ENCODE results near the gene RPN2. TPM values are rescaled to one million over a fixed set of nuclear protein-coding genes. Genes with fewer than 3 reads are reported as not detected.

Gene RPN2
- total RNA-seq, 1 experiment from 2014 or later = 234 TPM

DNA sequence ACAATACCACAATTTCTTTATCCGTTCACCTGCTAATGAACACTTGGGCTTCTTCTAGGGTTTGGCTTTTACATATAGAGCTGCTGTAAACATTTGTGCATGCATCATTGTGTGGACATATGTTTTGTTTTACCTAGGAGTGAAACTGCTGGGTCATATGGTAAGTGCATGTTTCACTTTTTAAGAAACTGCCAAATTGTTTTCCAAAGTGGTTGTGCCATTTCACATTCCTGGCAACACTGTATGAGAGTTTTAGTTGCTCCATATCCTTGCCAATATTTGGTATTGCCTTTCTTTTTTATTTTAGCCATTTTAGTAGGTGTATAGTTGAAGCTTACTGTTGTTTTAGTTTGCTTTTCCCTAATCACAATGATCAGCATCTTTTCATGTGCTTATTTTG, 14.1 kb upstream of the RPN2 start:
- WGBS (ENCODE audit: extremely low coverage, insufficient read length, low lambda C conversion rate) = no CpG with 5 or more reads among the region's 1 CpG
- no peak overlapping the region for H2BK15ac ChIP-seq (ENCODE audit: low read depth, low read length)
- H3K23me2 ChIP-seq (ENCODE audit: insufficient read length, low read depth, low read length, poor library complexity, severe bottlenecking) = no peaks in the 10 kb centered on the region
- Mint-ChIP-seq H3K9me3 (no peaks in the 10 kb centered on the region; a peak in 1 of 5 replicates), H3K27ac (no peak overlapping the region), H3K27me3 (ENCODE audit: low read depth) (peaks cover 8% of the 10 kb centered on the region), H3K4me1 (no peaks in the 10 kb centered on the region; a peak in 2 of 4 replicates), H3K4me3 (no peak overlapping the region), H3K36me3 (ENCODE audit: insufficient read depth in 1 of 3, low read depth in 3 of 3) (no peaks in the 10 kb centered on the region)
- no peak overlapping the region for H3T11ph ChIP-seq (ENCODE audit: low read length)
- no peak overlapping the region for H3K23ac ChIP-seq (ENCODE audit: insufficient read length, low read depth, low read length)
- H2BK120ac ChIP-seq (ENCODE audit: low read depth, low read length, poor library complexity, severe bottlenecking) = no peak overlapping the region
- no peaks in the 10 kb centered on the region for H3K27me3 ChIP-seq (ENCODE audit: insufficient read depth, low read length)
- no peak overlapping the region for H2BK20ac ChIP-seq (ENCODE audit: low read depth, low read length, poor library complexity, severe bottlenecking)
- H2AFZ ChIP-seq (ENCODE audit: low read length) = no peak overlapping the region
- no peak overlapping the region for H2BK5ac ChIP-seq (ENCODE audit: insufficient read length, low read length)
- no peak overlapping the region for H3K18ac ChIP-seq (ENCODE audit: insufficient read length, low read depth, low read length)
- no peak overlapping the region for H3K14ac ChIP-seq (ENCODE audit: insufficient read depth, low read length)
- no peak overlapping the region for H3K27ac ChIP-seq (ENCODE audit: insufficient read length, low read depth, low read length)
- H3K79me1 ChIP-seq (ENCODE audit: insufficient read depth, low read depth, low read length, poor library complexity, severe bottlenecking) = no peaks in the 10 kb centered on the region
- H3K4ac ChIP-seq (ENCODE audit: low read depth, low read length) = no peak overlapping the region
- TF ChIP-seq, protein P1, sequence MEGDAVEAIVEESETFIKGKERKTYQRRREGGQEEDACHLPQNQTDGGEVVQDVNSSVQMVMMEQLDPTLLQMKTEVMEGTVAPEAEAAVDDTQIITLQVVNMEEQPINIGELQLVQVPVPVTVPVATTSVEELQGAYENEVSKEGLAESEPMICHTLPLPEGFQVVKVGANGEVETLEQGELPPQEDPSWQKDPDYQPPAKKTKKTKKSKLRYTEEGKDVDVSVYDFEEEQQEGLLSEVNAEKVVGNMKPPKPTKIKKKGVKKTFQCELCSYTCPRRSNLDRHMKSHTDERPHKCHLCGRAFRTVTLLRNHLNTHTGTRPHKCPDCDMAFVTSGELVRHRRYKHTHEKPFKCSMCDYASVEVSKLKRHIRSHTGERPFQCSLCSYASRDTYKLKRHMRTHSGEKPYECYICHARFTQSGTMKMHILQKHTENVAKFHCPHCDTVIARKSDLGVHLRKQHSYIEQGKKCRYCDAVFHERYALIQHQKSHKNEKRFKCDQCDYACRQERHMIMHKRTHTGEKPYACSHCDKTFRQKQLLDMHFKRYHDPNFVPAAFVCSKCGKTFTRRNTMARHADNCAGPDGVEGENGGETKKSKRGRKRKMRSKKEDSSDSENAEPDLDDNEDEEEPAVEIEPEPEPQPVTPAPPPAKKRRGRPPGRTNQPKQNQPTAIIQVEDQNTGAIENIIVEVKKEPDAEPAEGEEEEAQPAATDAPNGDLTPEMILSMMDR (conservative IDR thresholded peaks at IDR 0.05) = no peak
- no peaks in the 10 kb centered on the region for H3K4me1 ChIP-seq (ENCODE audit: insufficient read depth, low read length)
- H3K4me2 ChIP-seq (ENCODE audit: insufficient read depth, insufficient read length, low read length) = no peak overlapping the region
- H3K79me2 ChIP-seq (ENCODE audit: insufficient read depth, low read length) = no peaks in the 10 kb centered on the region
- no peak overlapping the region for H2BK12ac ChIP-seq (ENCODE audit: insufficient read length, low read depth, low read length)
- H3K56ac ChIP-seq (ENCODE audit: insufficient read length, low read depth, low read length) = no peak overlapping the region
- DNase-seq = no peak
- H3K9me3 ChIP-seq (ENCODE audit: control insufficient read depth, low read depth, low read length) = no peaks in the 10 kb centered on the region
- no peak overlapping the region for H4K91ac ChIP-seq (ENCODE audit: insufficient read length, low read depth, low read length)
- no peak overlapping the region for H4K5ac ChIP-seq (ENCODE audit: insufficient read length, low read depth, low read length)
- H4K20me1 ChIP-seq (ENCODE audit: control insufficient read depth, insufficient read depth, insufficient read length) = no peaks in the 10 kb centered on the region
- H3K9ac ChIP-seq (ENCODE audit: extremely low read depth, insufficient read length, low read length) = no peak overlapping the region
- no peak overlapping the region for H2AK5ac ChIP-seq (ENCODE audit: insufficient read length, low read length)
- H4K8ac ChIP-seq (replicated peaks; ENCODE audit: insufficient read length, low read depth, low read length) = no peak overlapping the region
